Endothelial cell of umbilical vein (primary cell): ENCODE measurements around the gene RALGPS2. TPM values are rescaled to one million over a fixed set of nuclear protein-coding genes. Genes with fewer than 3 reads are reported as not detected.

Experiments
- BruUV-seq: library from RNA; stranded (reverse); fragments of 400-500 nt; replicated peaks from 2 replicates; lab custom pipeline; 2021; lab: Mats Ljungman, UMichigan
- CTCF ChIA-PET: fragments of 300-600, 350-600 bp; sonication (Branson Sonifier 250); formaldehyde crosslinking; loops from one replicate; lab custom pipeline; 2021; ENCODE audit warnings: antibody characterized with exemption, inconsistent platforms; lab: Charles Lee
- POLR2A ChIA-PET: fragments of 300-600, 350-600 bp; sonication (Branson Sonifier 250); formaldehyde crosslinking; loops from one replicate; lab custom pipeline; 2021; ENCODE audit warnings: antibody characterized with exemption, inconsistent platforms; lab: Charles Lee
- DNase-seq: peaks from one replicate; pipeline ENCODE4 v3.0.0-alpha.2; 2011; ENCODE audit warnings: low read depth, low spot score
- FAIRE-seq: peaks from 2 replicates; lab custom pipeline; 2011; peaks lifted over from hg19 to GRCh38; lab: Jason Lieb, UNC
- H2AFZ ChIP-seq: 2 replicates; pipeline ENCODE4 v1.6.0; 2012; ENCODE audit warnings: low read depth, low read length, control low read depth, inconsistent platforms
- H3K27ac ChIP-seq: 2 replicates; pipeline ENCODE4 v1.5.1; 2011; ENCODE audit warnings: low read depth, mild to moderate bottlenecking, control low read depth, low read length, moderate library complexity; ENCODE audit not compliant: insufficient read depth
- H3K27me3 ChIP-seq, 2 experiments: 2 replicates each; pipeline versions ENCODE4 v1.6.0 to v1.6.1; 2011; ENCODE audit warnings: low read length in 2 of 2, mixed read lengths in 1 of 2; ENCODE audit not compliant: control insufficient read depth in 2 of 2, insufficient read depth in 2 of 2
- H3K36me3 ChIP-seq, 2 experiments: 2 replicates in 1 of 2; 3 replicates in 1 of 2; pipeline ENCODE4 v1.5.1; 2011; ENCODE audit warnings: low read length in 2 of 2, mild to moderate bottlenecking in 1 of 2, moderate library complexity in 1 of 2; ENCODE audit not compliant: control insufficient read depth in 2 of 2, insufficient read depth in 2 of 2; ENCODE audit errors: extremely low read depth in 1 of 2
- H3K4me1 ChIP-seq: 3 replicates; pipeline ENCODE4 v1.5.1; 2011; ENCODE audit warnings: mild to moderate bottlenecking, low read length; ENCODE audit not compliant: control insufficient read depth, insufficient read depth; ENCODE audit errors: extremely low read depth
- H3K4me2 ChIP-seq: 2 replicates; pipeline ENCODE4 v1.6.1; 2011; ENCODE audit warnings: low read length, control low read depth, mixed read lengths; ENCODE audit not compliant: insufficient read depth
- H3K4me3 ChIP-seq, 3 experiments: fragments of 200-600 bp in 1 of 3; sonication (generic), shearing (Covaris generic) in 1 of 3; replicated peaks in 1 of 3; 2 replicates each; pipeline ENCODE4 v1.5.1; 2011 to 2016; ENCODE audit warnings: control low read depth in 3 of 3, low read length in 3 of 3, mild to moderate bottlenecking in 2 of 3, inconsistent platforms in 1 of 3, low read depth in 1 of 3, moderate library complexity in 1 of 3; ENCODE audit not compliant: insufficient read depth in 1 of 3
- H3K79me2 ChIP-seq: 2 replicates; pipeline ENCODE4 v1.6.0; 2012; ENCODE audit warnings: low read length, inconsistent platforms; ENCODE audit not compliant: control insufficient read depth, insufficient read depth
- H3K9ac ChIP-seq: replicated peaks from 2 replicates; pipeline ENCODE3; 2011; ENCODE audit warnings: low read length, control low read depth; ENCODE audit not compliant: insufficient read depth; ENCODE audit errors: extremely low read depth
- H3K9me1 ChIP-seq: replicated peaks from 3 replicates; pipeline ENCODE4 v1.6.0; 2011; ENCODE audit warnings: mild to moderate bottlenecking, low read length; ENCODE audit not compliant: control insufficient read depth, insufficient read depth; ENCODE audit errors: extremely low read depth
- H3K9me3 ChIP-seq: replicated peaks from 2 replicates; pipeline ENCODE4 v1.5.1; 2012; ENCODE audit warnings: low read length, inconsistent platforms; ENCODE audit not compliant: control insufficient read depth, insufficient read depth
- H4K20me1 ChIP-seq: replicated peaks from 2 replicates; pipeline ENCODE3; 2011; ENCODE audit warnings: mild to moderate bottlenecking, low read length; ENCODE audit not compliant: control insufficient read depth, insufficient read depth; ENCODE audit errors: extremely low read depth
- EZH2 ChIP-seq: IDR thresholded peaks from 2 replicates; pipeline ENCODE4 v1.6.1; 2012; ENCODE audit warnings: borderline replicate concordance, low read depth, mild to moderate bottlenecking, moderate library complexity, low read length, inconsistent platforms; ENCODE audit not compliant: severe bottlenecking
- FOS ChIP-seq: IDR thresholded peaks from 2 replicates; pipeline ENCODE4 v1.6.1; 2011; ENCODE audit warnings: mild to moderate bottlenecking, low read length, moderate library complexity, borderline replicate concordance; ENCODE audit not compliant: insufficient read depth
- GATA2 ChIP-seq: IDR thresholded peaks from 2 replicates; pipeline ENCODE4 v1.7.0; 2011; ENCODE audit warnings: low read depth, mild to moderate bottlenecking, moderate library complexity, mixed read lengths, low read length; ENCODE audit not compliant: insufficient read length, insufficient read depth
- MYC ChIP-seq: IDR thresholded peaks from one replicate; pipeline ENCODE4 v1.6.1; 2011; ENCODE audit warnings: mild to moderate bottlenecking, low read depth, low read length
- POLR2A ChIP-seq: IDR thresholded peaks from 2 replicates; pipeline ENCODE4 v1.6.1; 2012; ENCODE audit warnings: low read depth, mild to moderate bottlenecking, control low read depth, low read length
- POLR2AphosphoS5 ChIP-seq: IDR thresholded peaks from 2 replicates; pipeline ENCODE4 v1.6.1; 2012; ENCODE audit warnings: low read depth, mild to moderate bottlenecking, control low read depth, low read length, moderate library complexity; ENCODE audit not compliant: insufficient read depth
- dilution Hi-C: fragments of 300-500 bp; cut with MboI; formaldehyde crosslinking; loops from one replicate; pipeline ENCODE4 v1.15.0; 2019; ENCODE audit warnings: low sequenced_read_pairs; ENCODE audit not compliant: extremely low pct_ligation_motif_present
- intact Hi-C: fragments of 100-400 bp; cut with micrococcal nuclease; formaldehyde crosslinking; loops from one replicate; pipeline ENCODE4 v1.10.0; 2022
- polyA plus RNA-seq, 4 experiments: library from polyadenylated mRNA; depleted of rRNA in 3 of 4; stranded (reverse) in 3 of 4; unstranded in 1 of 4; fragments of >200 nt; gene quantifications; 2 replicates each; pipeline versions ENCODE4 v1.2.1 to v1.2.3, GENCODE V29; 2011 to 2012; ENCODE audit warnings: missing spikeins in 1 of 4
- total RNA-seq: library from RNA; stranded (reverse); gene quantifications from 2 replicates; pipeline ENCODE4 v1.2.3, GENCODE V29; 2021
- TF ChIP-seq, protein P1 (sequence below): IDR thresholded peaks from 2 replicates; pipeline ENCODE4 v1.6.1; 2011; ENCODE audit not compliant: insufficient read depth, insufficient read length

Gene RALGPS2
- total and polyA plus RNA-seq, 2 donors (not counting 3 experiments of a cell fraction or from before 2014, with no cell fraction given), result 4.6 to 27.7 TPM

- DNase-seq, result no peak
- H3K9me1 ChIP-seq, result no peaks in the 10 kb centered on the region
- intact Hi-C loops, result no loop called here
- H3K4me3 ChIP-seq, result no peak overlapping the region
- dilution Hi-C loops, result no loop called here
- H3K27ac ChIP-seq, result no peak overlapping the region
- ChIA-PET CTCF (no interaction called here), POLR2A (no interaction called here)
- no peak overlapping the region for H3K9ac ChIP-seq
- H3K79me2 ChIP-seq, result no peaks in the 10 kb centered on the region
- no peak overlapping the region for H3K4me2 ChIP-seq
- peaks cover 0 to 5% of the 10 kb centered on the region in 2 experiments for H3K27me3 ChIP-seq
- BruUV-seq, result no TSS peak
- H4K20me1 ChIP-seq, result no peaks in the 10 kb centered on the region
- no peak for FAIRE-seq
- no peaks in the 10 kb centered on the region for H3K9me3 ChIP-seq
- TF ChIP-seq MYC, result no peak
- TF ChIP-seq POLR2AphosphoS5, result no peak
- no peak for TF ChIP-seq GATA2
- no peak for TF ChIP-seq EZH2
- no peaks in the 10 kb centered on the region for H3K36me3 ChIP-seq
- H2AFZ ChIP-seq, result no peak overlapping the region
- H3K4me1 ChIP-seq, result no peaks in the 10 kb centered on the region
These were observed 213.9 kb downstream of the RALGPS2 start for GRCh38 chr1:178938959-178939317.

DNA sequence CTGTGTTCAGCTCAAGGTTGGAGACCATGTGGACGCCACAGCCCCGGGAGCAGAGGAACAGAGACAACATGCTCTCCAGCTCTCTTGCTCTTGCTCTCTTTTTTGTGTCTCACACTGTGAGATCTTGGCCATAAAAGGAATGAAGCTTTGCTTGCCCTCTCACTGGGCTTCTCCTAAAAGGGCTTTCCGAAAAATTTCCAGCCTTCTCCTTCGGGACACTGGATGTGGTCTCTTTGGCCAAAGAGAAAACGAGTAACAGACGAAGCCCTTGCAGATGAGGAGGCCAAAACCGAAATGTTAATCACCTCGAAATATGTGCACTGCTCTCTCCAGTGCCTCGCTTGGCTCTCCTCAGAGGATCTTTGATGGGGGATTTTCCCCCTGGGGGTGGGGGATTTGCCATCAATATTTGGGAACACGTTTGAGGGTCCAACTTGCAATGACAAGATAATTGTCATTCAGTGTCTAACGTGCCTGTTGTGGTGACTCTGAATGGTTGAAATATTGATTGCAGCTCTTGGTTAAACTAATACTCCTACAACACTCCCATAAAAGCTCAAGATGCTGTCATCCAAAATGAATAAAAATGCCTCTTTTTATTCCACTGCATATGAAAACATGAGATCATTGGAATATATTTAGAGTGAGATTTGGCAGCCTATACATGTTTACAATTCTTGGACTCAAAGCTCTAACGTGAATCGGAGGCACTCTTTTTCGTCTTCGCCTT lies 214.5 kb downstream of the RALGPS2 start:
- DNase-seq (no peak), FAIRE-seq (no peak)
- no peaks in the 10 kb centered on the region for H3K9me1 ChIP-seq
- ChIA-PET CTCF (no interaction called here), POLR2A (no interaction called here)
- TF ChIP-seq, protein P1, sequence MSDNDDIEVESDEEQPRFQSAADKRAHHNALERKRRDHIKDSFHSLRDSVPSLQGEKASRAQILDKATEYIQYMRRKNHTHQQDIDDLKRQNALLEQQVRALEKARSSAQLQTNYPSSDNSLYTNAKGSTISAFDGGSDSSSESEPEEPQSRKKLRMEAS, result no peak
- TF ChIP-seq FOS (no peak), POLR2A (no peak)
- no TSS peak for BruUV-seq
- no peak overlapping the region for H3K27ac ChIP-seq
- H2AFZ ChIP-seq, result no peak overlapping the region
- H3K27me3 ChIP-seq, result peaks cover 0 to 5% of the 10 kb centered on the region in 2 experiments
- no peak overlapping the region for H3K4me2 ChIP-seq
- H3K4me1 ChIP-seq, result no peaks in the 10 kb centered on the region
- no peak overlapping the region for H3K4me3 ChIP-seq
- no peaks in the 10 kb centered on the region for H3K36me3 ChIP-seq
- H4K20me1 ChIP-seq, result no peaks in the 10 kb centered on the region
- no peaks in the 10 kb centered on the region for H3K9me3 ChIP-seq
- intact Hi-C loops (no loop called here), dilution Hi-C loops (no loop called here)
- no peaks in the 10 kb centered on the region for H3K79me2 ChIP-seq
- no peak overlapping the region for H3K9ac ChIP-seq
